Activated T-cell treated with anti-CD3 and anti-CD28 coated beads, Interleukin-2, amount 50 U/mL, for 4 hours (primary cell): Measurements from ENCODE around the gene POMP. TPM values are rescaled to one million over a fixed set of nuclear protein-coding genes. Genes with fewer than 3 reads are reported as not detected.

Source experiments
- ATAC-seq, 2 donors: fragments of 200-7000 bp; cut with Tn5 transposase; one replicate each; pipeline ENCODE4 v1.10.0; 2021
- DNase-seq: peaks from one replicate; pipeline ENCODE4 v3.0.0-alpha.2; 2020
- H3K27me3 Mint-ChIP-seq: one replicate; pipeline ENCODE4 v1.8.0; 2021; ENCODE audit warnings: low read depth, mixed read lengths
- H3K36me3 Mint-ChIP-seq: one replicate; pipeline ENCODE4 v1.8.0; 2022; ENCODE audit warnings: mixed read lengths; ENCODE audit not compliant: insufficient read depth
- H3K4me1 Mint-ChIP-seq: one replicate; pipeline ENCODE4 v1.8.0; 2021; ENCODE audit warnings: low read depth, mixed read lengths
- H3K4me3 Mint-ChIP-seq: one replicate; pipeline ENCODE4 v1.8.0; 2021; ENCODE audit warnings: mild to moderate bottlenecking, moderate library complexity, mixed read lengths
- H3K9me3 Mint-ChIP-seq: one replicate; pipeline ENCODE4 v1.8.0; 2021; ENCODE audit warnings: mixed read lengths
- total RNA-seq, 3 donors: library from RNA; stranded (reverse); gene quantifications; one replicate each; pipeline ENCODE4 v1.2.1, GENCODE V29; 2021

The POMP gene
- total RNA-seq, 3 donors from 2014 or later = 164 to 177 (median 170) TPM

DNA sequence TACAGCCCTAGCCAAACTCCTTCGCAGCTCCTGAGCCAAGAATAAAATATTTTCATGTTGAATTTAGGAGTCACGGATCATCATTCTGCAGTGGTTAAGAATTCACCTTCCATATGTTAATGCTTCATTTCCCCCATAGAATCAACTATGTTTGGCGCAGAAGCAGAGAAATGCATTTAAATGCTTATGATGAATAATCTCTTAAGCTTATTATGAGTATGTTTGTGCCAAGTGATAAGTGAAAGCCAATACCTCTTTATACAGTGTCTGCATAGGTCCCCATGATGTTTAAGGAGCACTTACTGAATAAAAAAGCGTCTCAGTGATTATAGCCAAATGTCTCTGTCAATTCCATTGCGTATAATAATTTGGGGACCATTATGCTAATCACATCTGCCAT, 32.7 kb upstream of the POMP start:
- Mint-ChIP-seq H3K36me3 (no peaks in the 10 kb centered on the region), H3K9me3 (no peaks in the 10 kb centered on the region), H3K4me3 (no peak overlapping the region), H3K27me3 (no peaks in the 10 kb centered on the region), H3K4me1 (peaks cover 6% of the 10 kb centered on the region)
- DNase-seq (no peak), ATAC-seq (no peak)

DNA sequence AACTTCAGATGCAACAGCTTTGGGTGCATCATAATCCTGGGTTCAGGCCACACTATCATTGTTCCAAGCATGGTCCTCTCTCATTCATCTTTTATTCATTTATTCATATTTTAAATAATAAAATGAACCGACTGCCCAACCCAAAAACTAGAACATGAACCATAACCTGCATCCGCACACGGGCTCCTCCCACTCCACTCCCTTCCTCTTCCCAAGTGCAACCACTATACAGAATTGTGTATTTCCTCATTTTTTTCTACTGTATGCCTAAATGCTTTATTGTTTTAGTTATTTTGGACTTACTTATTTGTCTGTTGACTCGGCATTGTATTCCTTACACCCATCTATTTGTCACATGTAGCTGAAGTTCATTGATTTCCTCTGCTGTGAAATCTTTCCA, 30.7 kb upstream of the POMP start:
- Mint-ChIP-seq H3K27me3 (no peaks in the 10 kb centered on the region), H3K36me3 (no peaks in the 10 kb centered on the region), H3K4me1 (peaks cover 6% of the 10 kb centered on the region), H3K9me3 (no peaks in the 10 kb centered on the region), H3K4me3 (no peak overlapping the region)
- DNase-seq (no peak), ATAC-seq (no peak)

DNA sequence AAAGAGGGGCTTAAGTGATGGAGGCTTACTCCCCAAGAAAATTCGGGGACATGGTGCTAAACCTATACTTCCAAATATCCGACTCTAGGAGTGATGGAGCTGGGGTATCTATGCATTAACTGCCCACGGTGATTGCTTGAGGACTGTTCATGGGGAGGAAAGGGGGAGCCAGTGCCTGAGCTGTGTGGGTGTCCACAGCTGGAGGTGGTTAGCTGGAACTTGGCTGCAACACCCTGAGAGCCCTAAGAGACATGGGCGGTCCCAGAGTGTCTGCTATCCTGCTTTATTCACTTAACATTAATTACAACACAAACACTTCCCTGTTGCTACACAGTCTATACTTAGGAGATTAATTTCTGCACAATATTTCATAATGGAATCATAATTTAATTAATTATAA, 28.1 kb upstream of the POMP start:
- H3K9me3 Mint-ChIP-seq = no peaks in the 10 kb centered on the region
- ATAC-seq = no peak

DNA sequence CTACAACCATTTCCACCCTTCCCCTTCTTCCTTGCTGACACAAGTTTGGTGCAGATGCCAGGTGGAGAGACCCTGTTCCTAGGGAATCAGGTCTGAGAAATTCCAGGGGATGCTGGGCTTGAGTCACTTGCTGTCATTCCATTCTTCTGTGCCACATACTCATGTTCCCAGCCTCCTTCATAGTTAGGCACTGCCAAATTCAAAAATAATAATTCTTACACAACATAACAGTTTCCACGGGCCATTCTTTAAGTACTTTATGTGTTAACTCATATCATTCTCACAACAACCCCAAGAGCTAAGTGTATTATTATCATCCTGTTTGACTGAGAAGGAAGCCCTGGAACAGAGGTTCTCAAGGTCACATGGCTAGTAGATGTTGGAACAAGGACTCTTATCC, 27.1 kb upstream of the POMP start:
- Mint-ChIP-seq H3K36me3 (no peaks in the 10 kb centered on the region), H3K4me1 (peaks cover 4% of the 10 kb centered on the region), H3K4me3 (no peak overlapping the region), H3K27me3 (peaks cover 3% of the 10 kb centered on the region), H3K9me3 (no peaks in the 10 kb centered on the region)
- DNase-seq = no peak
- ATAC-seq = no peak

More for the DNA sequence above, 28.1 kb upstream of the POMP start:
- Mint-ChIP-seq H3K27me3 (peaks cover 1% of the 10 kb centered on the region), H3K36me3 (no peaks in the 10 kb centered on the region), H3K4me1 (no peaks in the 10 kb centered on the region), H3K4me3 (no peak overlapping the region)
- DNase-seq = no peak

DNA sequence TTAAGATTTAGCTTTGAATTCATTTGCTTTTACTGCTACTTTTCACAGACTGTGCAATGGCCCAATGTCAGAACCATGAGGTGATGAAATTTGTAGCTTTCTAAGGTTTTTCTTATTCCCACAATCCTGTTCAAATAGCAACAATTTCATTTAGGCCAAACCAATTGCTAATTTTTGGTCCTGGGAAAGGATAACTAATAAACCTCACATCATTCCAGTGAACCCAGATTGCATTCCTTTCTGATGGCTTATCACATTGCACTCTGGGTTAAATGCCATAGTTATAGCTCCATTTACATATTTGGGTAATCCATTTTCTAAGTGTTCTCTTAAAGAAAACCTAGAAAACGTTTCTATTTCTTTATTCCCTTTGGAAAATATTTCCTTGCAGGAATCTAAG, 22.9 kb upstream of the POMP start:
- ATAC-seq = no peak
- H3K4me3 Mint-ChIP-seq = no peak overlapping the region
- H3K4me1 Mint-ChIP-seq = peaks cover 9% of the 10 kb centered on the region
- H3K27me3 Mint-ChIP-seq = peaks cover 13% of the 10 kb centered on the region
- no peaks in the 10 kb centered on the region for H3K9me3 Mint-ChIP-seq
- H3K36me3 Mint-ChIP-seq = no peaks in the 10 kb centered on the region
- DNase-seq = no peak

DNA sequence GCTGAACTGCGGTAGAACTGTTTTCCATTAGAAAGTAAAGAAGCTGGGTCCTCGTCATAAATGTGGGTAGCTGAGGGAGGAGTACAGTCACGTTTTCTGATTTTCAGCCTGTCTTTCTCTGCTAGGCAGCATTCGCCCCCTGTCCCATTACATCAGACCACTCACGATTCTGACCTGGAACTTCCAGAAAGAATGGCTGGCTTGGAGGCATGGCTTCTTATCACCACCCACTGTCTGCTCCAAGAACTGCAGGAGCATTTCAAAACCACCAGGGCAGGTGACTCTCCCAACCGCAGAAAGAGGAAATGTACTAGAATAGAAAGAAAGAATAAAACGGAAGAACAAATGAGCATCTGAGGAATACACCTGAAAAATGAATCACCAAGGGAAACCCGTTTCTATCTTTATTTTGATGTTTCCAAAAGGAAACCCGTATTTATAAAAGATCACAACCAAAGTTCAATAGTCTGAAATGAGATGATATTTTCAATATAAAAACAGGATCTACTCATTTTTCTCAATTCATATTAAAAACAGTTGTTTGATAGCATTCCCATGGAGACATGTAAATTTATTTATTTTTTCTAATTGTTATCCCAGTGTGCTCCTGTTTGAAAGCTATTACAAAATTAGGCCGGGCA, 22.1 kb upstream of the POMP start:
- ATAC-seq (peak; percentile 85 to 89), DNase-seq (peak; percentile 42)
- Mint-ChIP-seq H3K36me3 (no peaks in the 10 kb centered on the region), H3K4me1 (peaks cover 9% of the 10 kb centered on the region), H3K27me3 (peaks cover 13% of the 10 kb centered on the region), H3K4me3 (no peak overlapping the region), H3K9me3 (no peaks in the 10 kb centered on the region)

DNA sequence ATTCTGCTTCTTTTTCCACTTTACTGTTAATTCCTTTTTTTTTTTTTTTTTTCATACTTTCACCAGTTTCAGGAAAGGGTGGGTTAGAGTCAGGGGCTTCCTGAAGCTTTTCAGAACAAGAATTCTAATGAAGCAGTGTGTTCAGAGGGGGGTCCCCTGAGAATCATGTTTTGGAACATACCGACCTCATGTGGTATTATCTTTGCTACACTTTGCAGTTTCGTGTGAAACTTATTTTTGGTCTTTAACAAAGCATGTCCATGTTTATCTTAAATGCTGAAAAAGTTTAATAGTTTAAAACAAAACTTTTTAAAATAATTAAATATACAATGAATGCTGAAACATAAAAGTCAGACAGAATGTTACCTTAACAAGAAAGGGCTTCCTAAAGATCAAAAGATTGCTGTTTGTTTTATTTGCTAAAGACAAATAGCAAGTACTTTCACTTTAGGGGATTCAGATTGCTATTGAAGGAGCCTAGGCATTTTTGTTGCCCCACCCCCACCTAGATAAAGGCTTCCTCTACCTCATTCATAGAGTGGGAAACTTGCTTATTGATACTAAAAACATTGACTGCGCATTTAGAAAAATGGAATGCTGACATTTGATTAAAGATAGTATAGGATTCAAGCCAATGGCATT, 21.1 kb upstream of the POMP start:
- H3K36me3 Mint-ChIP-seq = no peaks in the 10 kb centered on the region
- H3K9me3 Mint-ChIP-seq = no peaks in the 10 kb centered on the region
- DNase-seq = no peak
- H3K4me1 Mint-ChIP-seq = peaks cover 9% of the 10 kb centered on the region
- no peak for ATAC-seq
- no peak overlapping the region for H3K4me3 Mint-ChIP-seq
- H3K27me3 Mint-ChIP-seq = peaks cover 13% of the 10 kb centered on the region

DNA sequence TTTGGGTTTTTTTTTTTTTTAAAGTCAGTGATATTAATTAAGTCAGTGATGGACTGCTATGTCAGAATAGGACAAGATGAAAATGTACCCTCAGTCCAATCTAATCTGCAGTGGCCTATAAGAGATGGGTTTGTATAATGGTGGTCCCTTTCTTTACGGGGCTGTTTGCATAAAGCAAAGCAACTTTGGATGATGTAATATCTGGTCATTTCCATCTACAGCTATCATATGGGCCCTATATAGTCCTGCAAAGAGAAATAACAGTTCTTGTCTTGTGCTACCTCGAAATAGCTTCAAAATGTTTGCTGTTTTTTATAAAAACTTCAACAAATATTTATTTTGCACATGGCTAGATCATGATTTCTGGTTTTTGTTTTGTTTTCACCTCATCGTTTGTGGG, 20.2 kb upstream of the POMP start:
- no peak for ATAC-seq
- no peaks in the 10 kb centered on the region for H3K36me3 Mint-ChIP-seq
- no peaks in the 10 kb centered on the region for H3K9me3 Mint-ChIP-seq
- peaks cover 13% of the 10 kb centered on the region for H3K27me3 Mint-ChIP-seq
- peaks cover 9% of the 10 kb centered on the region for H3K4me1 Mint-ChIP-seq
- no peak for DNase-seq
- no peak overlapping the region for H3K4me3 Mint-ChIP-seq

DNA sequence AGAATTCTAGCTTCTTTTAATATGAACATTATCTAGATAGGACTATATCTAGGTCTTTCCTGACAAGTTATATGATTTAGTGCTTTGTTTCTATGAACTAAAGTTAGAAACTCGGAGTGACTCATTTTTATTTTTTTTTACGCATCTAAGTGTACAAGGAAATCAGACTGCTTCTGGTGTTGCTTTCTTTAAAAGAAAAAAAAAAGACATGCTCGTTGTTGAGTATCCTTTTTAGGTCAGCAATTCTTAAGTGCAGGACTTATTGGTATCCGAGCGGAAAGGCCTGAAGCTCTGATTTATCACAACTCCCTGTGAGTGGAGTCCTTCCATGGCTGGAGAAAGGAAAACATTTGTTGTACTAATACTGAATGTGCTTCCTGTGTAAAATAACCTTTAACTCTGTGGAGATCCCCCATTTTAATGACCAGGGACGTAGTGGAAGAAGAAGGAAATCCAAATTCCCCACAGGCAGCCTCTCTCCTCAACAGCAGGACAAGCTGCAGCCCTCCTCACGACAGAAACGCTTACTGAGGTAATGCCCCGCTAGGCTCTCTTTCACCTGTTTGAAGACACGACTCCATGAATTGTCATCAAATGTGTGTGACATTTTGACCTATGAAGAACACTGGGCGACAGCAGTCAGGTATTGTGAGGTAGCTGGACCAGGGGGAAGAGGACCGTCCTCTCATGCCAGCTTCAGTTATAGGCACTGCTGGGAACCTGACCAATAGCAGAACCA, 17.9 kb upstream of the POMP start:
- no peak for ATAC-seq

DNA sequence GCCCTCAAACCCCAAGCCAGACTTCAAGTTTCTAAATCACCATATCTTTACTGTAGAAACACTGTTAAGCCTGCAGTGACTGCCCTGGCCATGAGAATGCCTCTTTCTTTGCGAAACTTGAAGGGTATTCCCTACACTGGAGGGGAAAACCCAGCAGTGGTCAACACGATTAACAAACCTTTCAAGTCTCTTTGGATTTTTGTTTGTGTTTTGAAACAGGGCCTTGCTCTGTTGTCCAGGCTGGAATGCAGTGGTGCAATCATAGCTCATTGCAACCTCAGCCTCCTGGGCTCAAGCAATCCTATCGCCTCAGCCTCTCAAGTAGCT, 17.4 kb upstream of the POMP start:
- Mint-ChIP-seq H3K4me1 (peaks cover 8% of the 10 kb centered on the region), H3K36me3 (no peaks in the 10 kb centered on the region), H3K4me3 (no peak overlapping the region), H3K27me3 (peaks cover 12% of the 10 kb centered on the region), H3K9me3 (no peaks in the 10 kb centered on the region)
- ATAC-seq = no peak
- DNase-seq = no peak

More for the DNA sequence above, 17.9 kb upstream of the POMP start:
- Mint-ChIP-seq H3K27me3 (peaks cover 12% of the 10 kb centered on the region), H3K36me3 (no peaks in the 10 kb centered on the region), H3K9me3 (no peaks in the 10 kb centered on the region), H3K4me1 (peaks cover 9% of the 10 kb centered on the region), H3K4me3 (no peak overlapping the region)
- DNase-seq = no peak

DNA sequence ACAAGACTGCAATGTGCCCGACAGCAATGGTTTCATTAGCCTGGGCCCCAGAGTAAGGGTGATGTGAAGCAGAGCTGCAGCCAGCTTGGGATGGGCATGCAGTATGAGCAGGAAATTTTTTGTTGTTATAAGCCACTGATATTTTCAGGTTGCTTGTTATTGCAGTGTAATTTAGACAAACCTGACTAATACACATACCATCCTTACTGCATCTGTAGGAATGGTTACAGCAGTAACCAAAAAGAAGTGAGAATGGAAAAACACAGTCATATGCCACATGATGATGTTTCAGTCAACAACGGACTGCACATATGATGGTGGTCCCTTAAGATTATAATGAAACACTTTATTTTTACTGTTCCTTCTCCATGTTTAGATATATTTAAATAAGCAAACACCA, 8.6 kb upstream of the POMP start:
- Mint-ChIP-seq H3K4me3 (no peak overlapping the region), H3K36me3 (peaks cover 4% of the 10 kb centered on the region), H3K27me3 (no peaks in the 10 kb centered on the region), H3K9me3 (no peaks in the 10 kb centered on the region), H3K4me1 (peaks cover 4% of the 10 kb centered on the region)
- DNase-seq (no peak), ATAC-seq (peak in 1 of 2 donors; percentile 73)

DNA sequence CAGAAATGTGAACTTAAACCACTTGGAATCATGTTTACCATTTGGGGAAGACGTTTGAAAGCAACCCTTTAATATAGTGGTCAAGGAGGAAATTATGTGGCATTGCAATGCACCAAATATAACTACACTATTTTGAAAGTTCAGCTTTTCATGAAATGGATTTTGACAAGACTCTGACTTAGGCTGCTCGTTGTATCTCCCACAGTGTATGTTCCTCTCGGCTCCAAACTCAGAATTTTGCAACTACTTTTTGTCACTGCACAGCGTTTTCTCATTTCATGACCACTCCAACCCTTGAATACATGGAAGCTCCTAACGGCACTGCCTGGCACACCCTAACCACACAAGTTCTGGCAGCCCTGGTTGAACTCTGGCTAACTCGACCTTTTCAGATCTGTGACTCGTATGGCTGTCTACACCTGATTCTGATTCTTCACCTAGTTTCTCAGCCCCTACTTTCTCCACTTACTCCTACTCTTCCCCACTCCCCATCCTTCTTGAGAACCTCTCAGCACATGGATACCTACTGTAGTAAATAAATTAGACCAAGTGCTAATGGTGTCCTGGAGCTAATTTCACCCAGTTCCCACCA, 7.0 kb upstream of the POMP start:
- no peak overlapping the region for H3K4me3 Mint-ChIP-seq
- no peaks in the 10 kb centered on the region for H3K9me3 Mint-ChIP-seq
- no peaks in the 10 kb centered on the region for H3K27me3 Mint-ChIP-seq
- peaks cover 12% of the 10 kb centered on the region for H3K4me1 Mint-ChIP-seq
- H3K36me3 Mint-ChIP-seq = peaks cover 4% of the 10 kb centered on the region
- ATAC-seq = peak in 1 of 2 donors; percentile 27
- DNase-seq = no peak

DNA sequence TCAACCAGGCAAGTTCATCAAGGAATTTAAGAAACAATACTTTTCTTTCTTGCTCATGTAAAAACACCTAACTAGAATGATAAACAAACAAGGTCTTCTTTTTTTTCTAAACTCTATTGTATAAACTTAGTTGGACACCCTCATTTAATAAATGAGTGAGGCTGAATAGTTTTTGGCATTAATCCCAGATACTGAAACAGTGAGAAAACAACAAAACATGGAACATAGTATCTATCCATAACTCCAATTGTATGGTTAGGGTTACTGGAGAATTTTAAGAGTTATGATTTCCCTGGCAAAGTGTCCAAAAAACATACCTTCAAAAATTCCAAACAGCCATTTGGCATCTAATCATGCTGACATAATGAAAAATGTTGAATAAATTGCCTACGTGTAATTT, 5.8 kb upstream of the POMP start:
- Mint-ChIP-seq H3K4me1 (peaks cover 19% of the 10 kb centered on the region), H3K27me3 (no peaks in the 10 kb centered on the region), H3K36me3 (peaks cover 8% of the 10 kb centered on the region), H3K9me3 (no peaks in the 10 kb centered on the region), H3K4me3 (no peak overlapping the region)
- no peak for DNase-seq
- ATAC-seq = no peak

DNA sequence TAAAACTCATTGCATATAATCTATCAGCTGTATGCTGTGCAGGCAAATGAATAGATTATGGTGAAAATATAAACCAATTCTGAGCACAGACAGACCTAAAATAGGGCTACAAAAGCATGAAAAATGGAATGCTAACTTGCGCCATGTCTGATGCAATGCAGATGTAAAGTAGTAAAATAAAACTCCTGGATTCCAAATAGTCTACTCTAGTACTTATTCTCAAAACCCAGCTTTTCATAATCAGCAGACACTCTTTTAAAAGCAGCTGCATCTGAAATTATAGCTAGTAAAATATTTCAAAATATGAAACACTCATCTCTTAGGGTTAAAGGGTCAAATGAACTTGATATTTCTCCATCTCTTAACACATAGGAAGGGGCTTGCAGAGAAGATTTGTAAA, 4.7 kb upstream of the POMP start:
- H3K4me3 Mint-ChIP-seq = no peak overlapping the region
- DNase-seq = no peak
- peaks cover 24% of the 10 kb centered on the region for H3K4me1 Mint-ChIP-seq
- H3K36me3 Mint-ChIP-seq = peaks cover 8% of the 10 kb centered on the region
- H3K9me3 Mint-ChIP-seq = no peaks in the 10 kb centered on the region
- ATAC-seq = no peak
- no peaks in the 10 kb centered on the region for H3K27me3 Mint-ChIP-seq

DNA sequence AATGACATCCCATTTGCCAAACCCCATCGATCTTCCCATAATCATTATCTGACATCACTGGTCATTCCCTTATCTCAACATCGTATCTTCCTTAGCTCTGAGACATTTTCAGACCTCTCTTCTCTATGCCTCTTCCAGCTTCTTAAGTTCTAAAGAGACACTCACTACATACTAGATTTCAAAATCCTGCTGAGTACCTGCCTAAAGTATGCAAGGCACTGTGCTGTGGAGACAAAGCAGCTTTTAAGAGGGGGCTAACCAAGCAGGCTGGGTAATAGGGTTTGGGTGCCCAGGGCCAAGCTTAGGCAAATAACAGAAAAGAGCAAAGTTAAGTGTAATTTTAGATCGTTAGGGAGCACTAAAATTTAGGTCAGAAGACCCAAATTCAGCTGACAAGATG, 3.4 kb upstream of the POMP start:
- no peak for ATAC-seq
- no peaks in the 10 kb centered on the region for H3K9me3 Mint-ChIP-seq
- peaks cover 34% of the 10 kb centered on the region for H3K4me1 Mint-ChIP-seq

More for the DNA sequence above, 3.4 kb upstream of the POMP start:
- no peaks in the 10 kb centered on the region for H3K27me3 Mint-ChIP-seq
- no peak for DNase-seq
- peaks cover 15% of the 10 kb centered on the region for H3K36me3 Mint-ChIP-seq
- H3K4me3 Mint-ChIP-seq = no peak overlapping the region
